Astrocyte (in vitro differentiated cells and primary cell): ENCODE results near the gene COG7. TPM values are rescaled to one million over a fixed set of nuclear protein-coding genes. Genes with fewer than 3 reads are reported as not detected.

Source experiments
- DNase-seq: peaks from one replicate; pipeline ENCODE4 v3.0.0-alpha.2; 2010; ENCODE audit warnings: low read depth
- FAIRE-seq: peaks from 2 replicates; lab custom pipeline; 2011; peaks lifted over from hg19 to GRCh38; lab: Jason Lieb, UNC
- H2AFZ ChIP-seq: 2 replicates; pipeline ENCODE4 v1.6.0; 2012; ENCODE audit warnings: low read depth, low read length, inconsistent platforms
- H3K27ac ChIP-seq: 2 replicates; pipeline ENCODE4 v1.5.1; 2011; ENCODE audit warnings: low read depth, low read length, inconsistent platforms
- H3K27me3 ChIP-seq: 2 replicates; pipeline ENCODE4 v1.6.0; 2011; ENCODE audit warnings: low read length, inconsistent platforms; ENCODE audit not compliant: insufficient read depth
- H3K36me3 ChIP-seq: 2 replicates; pipeline ENCODE4 v1.5.1; 2011; ENCODE audit warnings: low read length, inconsistent platforms; ENCODE audit not compliant: insufficient read depth
- H3K4me1 ChIP-seq: 2 replicates; pipeline ENCODE4 v1.5.1; 2011; ENCODE audit warnings: low read length, inconsistent platforms; ENCODE audit not compliant: insufficient read depth
- H3K4me2 ChIP-seq: 2 replicates; pipeline ENCODE4 v1.6.0; 2012; ENCODE audit warnings: low read length, inconsistent platforms
- H3K4me3 ChIP-seq: 2 replicates; pipeline ENCODE4 v1.5.1; 2011; ENCODE audit warnings: low read depth, mild to moderate bottlenecking, low read length, inconsistent platforms; ENCODE audit not compliant: insufficient read depth
- H3K79me2 ChIP-seq: 2 replicates; pipeline ENCODE4 v1.6.0; 2012; ENCODE audit warnings: mild to moderate bottlenecking, low read length, inconsistent platforms; ENCODE audit not compliant: insufficient read depth
- H3K9ac ChIP-seq: 2 replicates; pipeline ENCODE4 v1.6.0; 2012; ENCODE audit warnings: mild to moderate bottlenecking, low read length, inconsistent platforms
- H3K9me3 ChIP-seq: 2 replicates; pipeline ENCODE4 v1.5.1; 2012; ENCODE audit warnings: low read depth, mild to moderate bottlenecking, low read length, inconsistent platforms; ENCODE audit not compliant: insufficient read depth
- H4K20me1 ChIP-seq: 2 replicates; pipeline ENCODE4 v1.6.0; 2012; ENCODE audit warnings: low read length, inconsistent platforms; ENCODE audit not compliant: insufficient read depth
- H3K27ac Mint-ChIP-seq: one replicate; pipeline ENCODE4 v1.8.0; 2021; ENCODE audit warnings: mild to moderate bottlenecking, mixed read lengths; ENCODE audit not compliant: unreplicated experiment
- H3K27me3 Mint-ChIP-seq: one replicate; pipeline ENCODE4 v1.8.0; 2021; ENCODE audit warnings: low read depth, mixed read lengths; ENCODE audit not compliant: unreplicated experiment
- H3K36me3 Mint-ChIP-seq: one replicate; pipeline ENCODE4 v1.8.0; 2021; ENCODE audit warnings: low read depth, mixed read lengths; ENCODE audit not compliant: unreplicated experiment
- H3K4me1 Mint-ChIP-seq: one replicate; pipeline ENCODE4 v1.8.0; 2021; ENCODE audit warnings: low read depth, mixed read lengths; ENCODE audit not compliant: unreplicated experiment
- H3K4me3 Mint-ChIP-seq: one replicate; pipeline ENCODE4 v1.8.0; 2021; ENCODE audit warnings: mild to moderate bottlenecking, moderate library complexity, mixed read lengths; ENCODE audit not compliant: unreplicated experiment
- H3K9me3 Mint-ChIP-seq: one replicate; pipeline ENCODE4 v1.8.0; 2021; ENCODE audit warnings: mild to moderate bottlenecking, mixed read lengths; ENCODE audit not compliant: unreplicated experiment
- CTCF ChIP-seq: IDR thresholded peaks from 2 replicates; pipeline ENCODE4 v1.5.1; 2011; ENCODE audit warnings: low read depth, mild to moderate bottlenecking, inconsistent platforms, low read length, moderate library complexity; ENCODE audit not compliant: insufficient read depth
- EZH2 ChIP-seq: IDR thresholded peaks from 2 replicates; pipeline ENCODE4 v1.6.1; 2012; ENCODE audit warnings: mild to moderate bottlenecking, low read length, inconsistent platforms; ENCODE audit not compliant: insufficient read depth
- total RNA-seq: library from RNA; stranded (reverse); gene quantifications from 2 replicates; pipeline ENCODE4 v1.2.1, GENCODE V29; 2021

Gene COG7
- total RNA-seq, 1 donor from 2014 or later: 19.8 TPM

DNA sequence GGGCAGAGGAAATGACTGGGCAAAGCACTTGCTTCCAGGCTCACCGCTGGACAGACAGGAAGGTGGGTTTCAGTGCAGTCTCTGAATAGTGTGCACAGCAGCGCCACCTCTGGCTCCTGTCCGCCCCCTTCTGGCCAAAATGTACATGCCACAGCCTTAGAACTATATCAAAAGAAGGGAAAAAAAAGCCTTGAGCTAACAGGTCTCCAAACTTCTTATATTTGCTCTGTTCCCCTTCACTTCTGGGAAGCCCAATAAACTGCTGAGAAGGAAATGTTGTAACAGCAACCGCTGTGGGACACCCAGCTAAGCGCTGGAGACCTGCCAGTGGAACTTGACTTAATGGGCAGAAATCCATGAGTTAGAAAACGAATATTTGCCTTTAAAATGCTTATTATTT lies 17.5 kb downstream of the COG7 start:
- FAIRE-seq: no peak
- no peak overlapping the region for H3K4me2 ChIP-seq
- H3K36me3 ChIP-seq: peaks cover 22% of the 10 kb centered on the region
- Mint-ChIP-seq H3K4me1 (no peaks in the 10 kb centered on the region), H3K9me3 (no peaks in the 10 kb centered on the region), H3K27ac (no peak overlapping the region), H3K36me3 (peaks cover 19% of the 10 kb centered on the region), H3K4me3 (no peak overlapping the region), H3K27me3 (no peaks in the 10 kb centered on the region)
- peaks cover 31% of the 10 kb centered on the region for H4K20me1 ChIP-seq
- no peak overlapping the region for H3K4me3 ChIP-seq
- H3K27me3 ChIP-seq: no peaks in the 10 kb centered on the region
- H3K9ac ChIP-seq: no peak overlapping the region
- H3K4me1 ChIP-seq: no peaks in the 10 kb centered on the region
- no peaks in the 10 kb centered on the region for H3K9me3 ChIP-seq
- TF ChIP-seq EZH2 (no peak), CTCF (peak; percentile 92)
- H2AFZ ChIP-seq: no peak overlapping the region
- H3K27ac ChIP-seq: no peak overlapping the region
- no peaks in the 10 kb centered on the region for H3K79me2 ChIP-seq
- no peak for DNase-seq

- H4K20me1 ChIP-seq: peaks cover 29% of the 10 kb centered on the region
- FAIRE-seq: peak; percentile 50
- no peaks in the 10 kb centered on the region for H3K9me3 Mint-ChIP-seq
Observed at GRCh38 chr16:23434380-23434779, 18.6 kb downstream of the COG7 start.

More at GRCh38 chr16:23434380-23434779, 18.6 kb downstream of the COG7 start:
- Histone ChIP-seq H3K9me3 (no peaks in the 10 kb centered on the region), H3K79me2 (no peaks in the 10 kb centered on the region), H3K27ac (no peak overlapping the region), H3K27me3 (no peaks in the 10 kb centered on the region), H3K36me3 (peaks cover 22% of the 10 kb centered on the region), H3K9ac (no peak overlapping the region), H3K4me3 (no peak overlapping the region), H2AFZ (no peak overlapping the region), H3K4me2 (no peak overlapping the region), H3K4me1 (no peaks in the 10 kb centered on the region)
- DNase-seq: peak; percentile 41
- TF ChIP-seq EZH2: no peak
- TF ChIP-seq CTCF: peak; percentile 96
- no peak overlapping the region for H3K27ac Mint-ChIP-seq
- no peaks in the 10 kb centered on the region for H3K4me1 Mint-ChIP-seq
- peaks cover 24% of the 10 kb centered on the region for H3K36me3 Mint-ChIP-seq
- no peaks in the 10 kb centered on the region for H3K27me3 Mint-ChIP-seq
- H3K4me3 Mint-ChIP-seq: no peak overlapping the region
